Left lung (tissue), 10 donors: ENCODE results near the gene FRMD4A. TPM values are rescaled to one million over a fixed set of nuclear protein-coding genes. Genes with fewer than 3 reads are reported as not detected.

Source experiments
- ATAC-seq: fragments of 200-7000 bp; cut with Tn5 transposase; one replicate; pipeline ENCODE4 v1.9.1; 2020; ENCODE audit warnings: moderate library complexity
- DNase-seq, 4 donors: peaks; one replicate each; pipeline ENCODE4 v3.0.0-alpha.2; 2013 to 2020
- H3K27ac ChIP-seq, 2 donors: fragments of 200-600 bp; sonication (generic) in 1 of 2; one replicate each; pipeline versions ENCODE4 v1.5.0 to v1.8.0; 2020 to 2021
- H3K27me3 ChIP-seq, 2 donors: fragments of 200-600 bp; sonication (generic) in 1 of 2; one replicate each; pipeline versions ENCODE4 v1.5.0 to v1.8.0; 2020 to 2021
- H3K36me3 ChIP-seq, 2 donors: fragments of 200-600 bp; sonication (generic) in 1 of 2; one replicate each; pipeline versions ENCODE4 v1.5.0 to v1.8.0; 2020 to 2021
- H3K4me1 ChIP-seq, 2 donors: fragments of 200-600 bp; one replicate each; pipeline ENCODE4 v1.8.0; 2021
- H3K4me3 ChIP-seq, 2 donors: fragments of 200-600 bp; sonication (generic) in 1 of 2; one replicate each; pipeline versions ENCODE4 v1.5.0 to v1.8.0; 2020 to 2021; ENCODE audit warnings: mild to moderate bottlenecking in 1 of 2
- H3K9me3 ChIP-seq, 2 donors: fragments of 200-600 bp; sonication (generic) in 1 of 2; one replicate each; pipeline versions ENCODE4 v1.5.0 to v1.8.0; 2020 to 2021
- CTCF ChIP-seq, 2 donors: fragments of 200-600 bp; sonication (generic) in 1 of 2; IDR thresholded peaks; one replicate each; pipeline versions ENCODE4 v1.5.0 to v1.8.0; 2021; ENCODE audit warnings: antibody characterized with exemption in 2 of 2
- intact Hi-C, 2 donors: fragments of 100-400 bp; cut with DNase I; formaldehyde crosslinking; loops; one replicate each; pipeline versions ENCODE4 v1.11.2 to v1.14.2; 2022
- polyA plus RNA-seq, 6 donors: library from polyadenylated mRNA; unstranded; fragments of 120-200 nt; gene quantifications; one replicate each; pipeline ENCODE4 v1.2.1, GENCODE V29; 2013; ENCODE audit not compliant: insufficient read length in 6 of 6
- total RNA-seq, 2 donors: library from RNA; stranded (reverse); fragmentation: NEBNext Ultra II Directional; extraction: Animal tissue kit (Norgen Biotek cat#: 25700); gene quantifications; one replicate each; pipeline ENCODE4 v1.2.1, GENCODE V29; 2021
- donor health status: DM: no; HTN: yes; CAD: no.
- donor health status: DM: no; HTN: no; CAD: no.

The FRMD4A gene
- total and polyA plus RNA-seq, 8 donors = 33.9 to 62.8 (median 57.0) TPM

- TF ChIP-seq CTCF (IDR thresholded peaks at IDR 0.05) = no peak
- ATAC-seq = peak; percentile 19
- Histone ChIP-seq H3K36me3 (no peaks in the 10 kb centered on the region), H3K27ac (no peak overlapping the region), H3K4me3 (no peak overlapping the region), H3K4me1 (peaks cover 0 to 19% of the 10 kb centered on the region in 2 donors), H3K27me3 (no peaks in the 10 kb centered on the region), H3K9me3 (no peaks in the 10 kb centered on the region)
- no peak for DNase-seq
- intact Hi-C loops = no loop called here
These were observed 458.9 kb downstream of the FRMD4A start for GRCh38 chr10:13871776-13872175.

- no peak for DNase-seq
- intact Hi-C loops = no loop called here
- no peak overlapping the region for H3K27ac ChIP-seq
- ATAC-seq = no peak
- no peaks in the 10 kb centered on the region for H3K27me3 ChIP-seq
- peaks cover 0 to 20% of the 10 kb centered on the region in 2 donors for H3K4me1 ChIP-seq
- H3K9me3 ChIP-seq = no peaks in the 10 kb centered on the region
- TF ChIP-seq CTCF (IDR thresholded peaks at IDR 0.05) = no peak
- H3K36me3 ChIP-seq = no peaks in the 10 kb centered on the region
- H3K4me3 ChIP-seq = no peak overlapping the region
These were observed 459.7 kb downstream of the FRMD4A start for GRCh38 chr10:13871011-13871410.

- intact Hi-C loops = no loop called here
- DNase-seq = no peak
- Histone ChIP-seq H3K4me3 (no peak overlapping the region), H3K4me1 (peaks cover 0 to 20% of the 10 kb centered on the region in 2 donors), H3K27ac (no peak overlapping the region), H3K9me3 (no peaks in the 10 kb centered on the region), H3K36me3 (no peaks in the 10 kb centered on the region), H3K27me3 (no peaks in the 10 kb centered on the region)
- no peak for TF ChIP-seq CTCF (IDR thresholded peaks at IDR 0.05)
- ATAC-seq = no peak
These were observed 461.4 kb downstream of the FRMD4A start for GRCh38 chr10:13869295-13869664.

GRCh38 chr10:13868528-13869294, 462.0 kb downstream of the FRMD4A start:
- H3K4me3 ChIP-seq = no peak overlapping the region
- intact Hi-C loops = no loop called here
- DNase-seq = no peak
- H3K27me3 ChIP-seq = no peaks in the 10 kb centered on the region
- H3K4me1 ChIP-seq = peaks cover 0 to 17% of the 10 kb centered on the region in 2 donors
- no peak for TF ChIP-seq CTCF (IDR thresholded peaks at IDR 0.05)
- no peak for ATAC-seq
- H3K9me3 ChIP-seq = no peaks in the 10 kb centered on the region
- no peak overlapping the region for H3K27ac ChIP-seq
- H3K36me3 ChIP-seq = no peaks in the 10 kb centered on the region

- ATAC-seq (no peak), DNase-seq (no peak)
- Histone ChIP-seq H3K27me3 (no peaks in the 10 kb centered on the region), H3K4me1 (peaks cover 0 to 9% of the 10 kb centered on the region in 2 donors), H3K27ac (no peak overlapping the region), H3K4me3 (no peak overlapping the region), H3K36me3 (no peaks in the 10 kb centered on the region), H3K9me3 (no peaks in the 10 kb centered on the region)
- TF ChIP-seq CTCF (IDR thresholded peaks at IDR 0.05) = no peak
- intact Hi-C loops = no loop called here
These were observed 462.9 kb downstream of the FRMD4A start for GRCh38 chr10:13867822-13868221.
